Ureter (tissue), 1 donor: Measurements from ENCODE around the gene ADGRD2. TPM values are rescaled to one million over a fixed set of nuclear protein-coding genes. Genes with fewer than 3 reads are reported as not detected.
"Not testable (repeated sequence)": the region's sequence is repeated elsewhere in the genome, so short reads cannot be mapped to it uniquely, and the experiment has no call there.

ENCODE experiments used
- DNase-seq: peaks from one replicate; pipeline ENCODE4 v3.0.0-alpha.2; 2020; ENCODE audit warnings: low spot score
- total RNA-seq: library from RNA; stranded (reverse); gene quantifications from one replicate; pipeline ENCODE4 v1.2.4, GENCODE V29; 2023
- donor health status: DM: yes; HTN: yes; CAD: no.

The ADGRD2 gene, protein sequence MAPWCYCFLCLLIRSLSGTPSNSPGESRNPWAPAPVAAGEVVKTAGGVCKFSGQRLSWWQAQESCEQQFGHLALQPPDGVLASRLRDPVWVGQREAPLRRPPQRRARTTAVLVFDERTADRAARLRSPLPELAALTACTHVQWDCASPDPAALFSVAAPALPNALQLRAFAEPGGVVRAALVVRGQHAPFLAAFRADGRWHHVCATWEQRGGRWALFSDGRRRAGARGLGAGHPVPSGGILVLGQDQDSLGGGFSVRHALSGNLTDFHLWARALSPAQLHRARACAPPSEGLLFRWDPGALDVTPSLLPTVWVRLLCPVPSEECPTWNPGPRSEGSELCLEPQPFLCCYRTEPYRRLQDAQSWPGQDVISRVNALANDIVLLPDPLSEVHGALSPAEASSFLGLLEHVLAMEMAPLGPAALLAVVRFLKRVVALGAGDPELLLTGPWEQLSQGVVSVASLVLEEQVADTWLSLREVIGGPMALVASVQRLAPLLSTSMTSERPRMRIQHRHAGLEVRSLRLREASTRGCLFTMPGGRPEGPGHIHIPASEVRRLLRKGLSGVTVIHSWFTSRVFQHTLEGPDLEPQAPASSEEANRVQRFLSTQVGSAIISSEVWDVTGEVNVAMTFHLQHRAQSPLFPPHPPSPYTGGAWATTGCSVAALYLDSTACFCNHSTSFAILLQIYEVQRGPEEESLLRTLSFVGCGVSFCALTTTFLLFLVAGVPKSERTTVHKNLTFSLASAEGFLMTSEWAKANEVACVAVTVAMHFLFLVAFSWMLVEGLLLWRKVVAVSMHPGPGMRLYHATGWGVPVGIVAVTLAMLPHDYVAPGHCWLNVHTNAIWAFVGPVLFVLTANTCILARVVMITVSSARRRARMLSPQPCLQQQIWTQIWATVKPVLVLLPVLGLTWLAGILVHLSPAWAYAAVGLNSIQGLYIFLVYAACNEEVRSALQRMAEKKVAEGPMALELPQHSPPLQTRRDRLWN
- 0.29 TPM for total RNA-seq

GRCh38 chr9:124450241-124450924 lies at the start of gene ADGRD2:
ADGRD2 (plus strand) TSS chr9:124450451; CDS start chr9:124451667, 1,216 bp downstream.
- no peak for DNase-seq

DNA sequence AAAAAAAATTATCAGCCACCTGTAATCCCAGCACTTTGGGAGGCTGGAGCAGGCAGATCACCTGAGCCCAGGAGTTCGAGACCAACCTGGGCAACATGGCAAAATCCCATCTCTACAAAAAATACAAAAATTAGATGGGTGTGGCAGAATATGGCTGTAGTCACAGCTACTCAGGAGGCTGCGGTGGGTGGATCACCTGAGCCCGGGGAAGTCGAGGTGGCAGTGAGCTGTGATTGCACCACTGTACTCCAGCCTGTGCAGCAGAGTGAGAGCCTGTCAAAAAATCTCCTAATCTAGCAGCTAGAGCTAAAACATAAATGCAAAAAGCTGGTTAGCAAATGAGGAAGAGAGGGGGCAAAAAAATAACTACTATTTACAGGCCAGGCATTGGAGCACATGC lies 47.0 kb upstream of the ADGRD2 start:
- no peak for DNase-seq

- no peak for DNase-seq
Measured at GRCh38 chr9:124409410-124409809, 40.8 kb upstream of the ADGRD2 start.

- DNase-seq = no peak
Measured at GRCh38 chr9:124410321-124410913, 39.8 kb upstream of the ADGRD2 start.

- DNase-seq = no peak
Measured at GRCh38 chr9:124411514-124412227, 38.6 kb upstream of the ADGRD2 start.

GRCh38 chr9:124412228-124412575 lies 38.0 kb upstream of the ADGRD2 start:
- DNase-seq = no peak

- no peak for DNase-seq
Measured at GRCh38 chr9:124414612-124415011, 35.6 kb upstream of the ADGRD2 start.

- DNase-seq = peak; percentile 97
Measured at GRCh38 chr9:124415102-124415851, 35.0 kb upstream of the ADGRD2 start, which contains the start of gene PSMB7. PSMB7 (minus strand) TSS chr9:124415442; CDS start chr9:124415425, 17 bp downstream.

- peak; percentile 41 for DNase-seq
Measured at GRCh38 chr9:124415852-124416484, 34.3 kb upstream of the ADGRD2 start.

GRCh38 chr9:124419832-124420489 lies 30.3 kb upstream of the ADGRD2 start:
- DNase-seq = peak; percentile 15

DNA sequence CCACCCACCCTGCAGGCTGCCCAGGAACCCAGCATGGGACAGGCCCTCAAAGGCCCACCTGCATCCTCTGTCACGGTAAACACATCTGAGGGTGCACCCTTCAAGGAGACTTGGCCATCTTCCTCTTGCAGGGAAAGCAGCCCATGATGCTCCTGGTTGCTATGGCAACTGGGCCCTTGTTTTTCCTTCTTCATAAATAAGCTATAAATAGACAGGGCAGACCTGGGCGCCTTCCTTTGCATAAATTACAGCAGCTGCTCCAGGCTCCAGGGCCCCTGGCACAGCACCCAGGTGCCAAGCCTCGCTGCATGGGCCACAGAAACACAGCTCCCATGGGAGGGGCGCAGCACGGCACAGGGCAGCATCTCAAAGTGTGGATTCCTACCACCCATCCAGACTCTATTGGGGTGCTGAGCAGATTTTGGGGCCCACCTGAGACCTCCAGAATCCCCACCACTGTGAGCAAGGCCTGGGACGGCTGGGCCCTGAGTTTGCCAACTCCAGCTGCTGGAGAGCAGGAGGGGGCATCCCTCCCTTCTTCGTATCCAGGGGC lies 29.2 kb upstream of the ADGRD2 start:
- DNase-seq = peak; percentile 34

GRCh38 chr9:124423155-124423554 lies 27.1 kb upstream of the ADGRD2 start:
- no peak for DNase-seq

GRCh38 chr9:124423591-124423990 lies 26.7 kb upstream of the ADGRD2 start:
- DNase-seq = no peak

- not testable (repeated sequence) for DNase-seq
Measured at GRCh38 chr9:124425733-124426132, 24.5 kb upstream of the ADGRD2 start.

DNA sequence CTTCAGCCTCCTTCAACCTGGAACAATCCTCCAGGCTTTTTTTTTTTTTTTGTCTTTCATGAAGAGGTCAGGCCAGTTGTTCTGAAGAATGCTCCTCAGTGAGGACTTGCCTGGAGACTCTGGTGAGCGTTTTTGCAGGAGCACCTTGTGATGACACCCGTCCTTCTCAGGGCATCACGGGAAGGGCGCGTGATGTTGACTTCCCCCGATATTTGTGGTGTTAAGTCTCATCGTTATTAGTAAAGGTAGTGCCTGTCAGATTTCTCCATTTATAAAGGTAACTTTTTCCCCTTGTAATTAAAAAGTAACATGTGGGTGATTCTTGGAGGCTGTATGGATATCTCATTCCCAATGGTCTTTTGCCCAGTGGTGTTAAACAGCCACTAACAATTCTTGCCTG lies 23.9 kb upstream of the ADGRD2 start:
- no peak for DNase-seq

DNA sequence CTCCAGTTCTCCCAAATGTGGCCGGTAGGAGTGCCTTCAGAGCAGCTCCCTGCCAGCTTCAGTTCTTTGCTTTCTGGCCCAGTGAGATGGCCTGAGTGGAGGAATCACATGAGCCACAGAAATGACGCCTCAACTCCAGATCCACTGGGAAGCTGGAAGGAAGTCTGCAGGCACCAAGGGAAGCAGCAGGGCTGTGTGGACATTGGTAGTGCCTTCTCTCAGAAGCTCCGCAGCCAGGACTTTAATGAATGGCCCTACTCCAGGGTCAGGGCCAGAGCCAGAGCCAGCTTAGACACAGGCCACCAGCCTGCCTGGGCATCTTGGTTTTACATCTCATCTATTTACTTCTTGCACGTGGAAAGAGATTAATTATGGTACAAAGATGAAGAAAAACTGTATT lies 23.0 kb upstream of the ADGRD2 start:
- no peak for DNase-seq

DNA sequence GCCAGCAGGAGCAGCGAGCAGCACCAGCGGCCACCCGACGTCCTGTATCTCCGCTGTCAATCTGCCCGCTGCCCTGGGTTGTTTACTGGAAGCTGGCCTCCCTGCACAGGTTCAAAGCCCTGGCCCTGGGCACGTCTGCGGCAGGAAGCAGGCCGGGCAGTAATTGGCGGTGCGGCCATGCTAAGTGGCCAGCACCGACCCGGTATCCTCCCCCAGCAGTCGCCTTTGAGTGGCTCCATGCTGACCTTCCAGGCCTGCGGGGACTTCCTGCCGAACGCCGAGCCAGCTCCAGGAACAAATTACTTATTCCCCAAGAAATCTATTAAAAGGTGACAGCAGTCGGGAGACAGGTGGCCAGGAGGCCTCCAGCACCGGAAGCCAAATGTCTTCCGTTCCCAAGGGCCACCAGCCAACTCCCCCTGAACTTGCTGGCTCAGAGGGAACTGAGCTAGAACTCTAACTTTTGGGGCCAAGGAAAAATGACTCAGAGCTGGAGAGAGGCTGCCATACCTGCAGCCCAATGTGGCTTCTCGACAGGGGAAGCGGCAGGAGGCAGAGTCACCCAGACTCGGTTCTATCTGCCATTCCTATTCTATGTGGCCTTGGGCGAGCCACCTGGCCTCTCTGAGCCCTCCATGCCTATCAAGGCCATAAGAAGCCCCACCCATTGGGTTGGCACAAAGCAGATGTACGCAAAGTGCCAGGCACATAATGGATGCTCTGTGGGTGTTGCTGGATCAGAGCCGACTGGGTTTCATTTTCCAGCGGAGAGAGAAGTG lies 21.3 kb upstream of the ADGRD2 start:
- no peak for DNase-seq

GRCh38 chr9:124429530-124429867 lies 20.8 kb upstream of the ADGRD2 start:
- no peak for DNase-seq
